Measurements from ENCODE around the gene ZNF407.

The ZNF407 gene

GRCh38 chr18:74722237-74722636, 124.6 kb downstream of the ZNF407 start:
- DNase-seq (ENCODE audit: low spot score): no peak

GRCh38 chr18:74724186-74724585, 126.5 kb downstream of the ZNF407 start:
- DNase-seq (ENCODE audit: low spot score): no peak

- no peak for DNase-seq (ENCODE audit: low spot score)
These were observed 128.0 kb downstream of the ZNF407 start for GRCh38 chr18:74725690-74726089.

- DNase-seq (ENCODE audit: low spot score): no peak
These were observed 130.9 kb downstream of the ZNF407 start for GRCh38 chr18:74728586-74728985.

GRCh38 chr18:74731097-74731496, 133.4 kb downstream of the ZNF407 start:
- no peak for DNase-seq (ENCODE audit: low spot score)

- no peak for DNase-seq (ENCODE audit: low spot score)
These were observed 134.7 kb downstream of the ZNF407 start for GRCh38 chr18:74732380-74732779.

GRCh38 chr18:74733598-74733997, 135.9 kb downstream of the ZNF407 start:
- no peak for DNase-seq (ENCODE audit: low spot score)

GRCh38 chr18:74734013-74734444, 136.4 kb downstream of the ZNF407 start:
- no peak for DNase-seq (ENCODE audit: low spot score)

GRCh38 chr18:74739926-74740325, 142.3 kb downstream of the ZNF407 start:
- DNase-seq (ENCODE audit: low spot score): no peak

- DNase-seq (ENCODE audit: low spot score): no peak
These were observed 145.0 kb downstream of the ZNF407 start for GRCh38 chr18:74742573-74743243.

- no peak for DNase-seq (ENCODE audit: low spot score)
These were observed 148.1 kb downstream of the ZNF407 start for GRCh38 chr18:74745633-74746403.

- no peak for DNase-seq (ENCODE audit: low spot score)
These were observed 151.1 kb downstream of the ZNF407 start for GRCh38 chr18:74748809-74749208.

- DNase-seq (ENCODE audit: low spot score): no peak
These were observed 161.3 kb downstream of the ZNF407 start for GRCh38 chr18:74758995-74759394.

GRCh38 chr18:74760026-74760425, 162.4 kb downstream of the ZNF407 start:
- no peak for DNase-seq (ENCODE audit: low spot score)

- DNase-seq (ENCODE audit: low spot score): no peak
These were observed 162.8 kb downstream of the ZNF407 start for GRCh38 chr18:74760436-74760835.

- DNase-seq (ENCODE audit: low spot score): no peak
These were observed 168.6 kb downstream of the ZNF407 start for GRCh38 chr18:74766251-74766650.

GRCh38 chr18:74768096-74768495, 170.4 kb downstream of the ZNF407 start:
- no peak for DNase-seq (ENCODE audit: low spot score)

- no peak for DNase-seq (ENCODE audit: low spot score)
These were observed 175.5 kb downstream of the ZNF407 start for GRCh38 chr18:74773171-74773624.

- no peak for DNase-seq (ENCODE audit: low spot score)
These were observed 176.8 kb downstream of the ZNF407 start for GRCh38 chr18:74774486-74774885.

GRCh38 chr18:74775239-74775638, 177.6 kb downstream of the ZNF407 start:
- no peak for DNase-seq (ENCODE audit: low spot score)

GRCh38 chr18:74778191-74778847, 180.6 kb downstream of the ZNF407 start:
- no peak for DNase-seq (ENCODE audit: low spot score)

- DNase-seq (ENCODE audit: low spot score): no peak
These were observed 187.1 kb downstream of the ZNF407 start for GRCh38 chr18:74784752-74785151.

GRCh38 chr18:74785632-74786031, 188.0 kb downstream of the ZNF407 start:
- DNase-seq (ENCODE audit: low spot score): no peak
